Ovary (tissue), 3 donors: ENCODE data around the gene RSRC1.

ENCODE experiments used
- EP300 ChIP-seq: sonication (generic); formaldehyde crosslinking; IDR thresholded peaks from one replicate; pipeline ENCODE4 v1.6.1; 2017; ENCODE audit warnings: antibody characterized with exemption
- POLR2A ChIP-seq: fragments of 450-650 bp; IDR thresholded peaks from one replicate; pipeline ENCODE4 v1.6.1; 2017; ENCODE audit warnings: antibody characterized with exemption, mild to moderate bottlenecking, moderate library complexity
- TF ChIP-seq, protein P1 (sequence below), 3 donors: fragments of 450-650 bp in 2 of 3; fragments of 200-600 bp in 1 of 3; IDR thresholded peaks; one replicate each; pipeline versions ENCODE4 v1.5.1 to v1.8.0; 2016 to 2022; ENCODE audit warnings: antibody characterized with exemption in 3 of 3, mild to moderate bottlenecking in 1 of 3
- donor health status: DM: no; HTN: no; CAD: no.

DNA sequence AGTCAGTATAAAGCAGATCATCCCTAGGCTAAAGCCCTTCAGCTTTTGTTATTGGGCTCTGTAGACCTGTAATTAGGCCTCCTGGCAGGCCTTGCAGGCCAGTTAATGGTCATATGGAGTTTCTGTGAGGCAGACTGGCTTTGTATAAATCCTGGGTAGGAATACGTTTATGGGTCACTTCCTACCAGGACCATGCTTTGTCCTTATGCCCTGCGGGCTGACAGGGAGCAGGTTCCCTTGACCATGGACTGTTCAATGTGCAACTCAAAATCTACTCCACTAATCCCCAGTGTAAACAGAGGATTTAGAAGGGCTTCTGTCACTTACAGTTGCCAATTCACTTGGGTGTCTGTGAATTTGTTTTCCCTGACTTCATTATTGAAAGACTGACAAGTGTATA, 258.4 kb downstream of the RSRC1 start:
- TF ChIP-seq, protein P1, sequence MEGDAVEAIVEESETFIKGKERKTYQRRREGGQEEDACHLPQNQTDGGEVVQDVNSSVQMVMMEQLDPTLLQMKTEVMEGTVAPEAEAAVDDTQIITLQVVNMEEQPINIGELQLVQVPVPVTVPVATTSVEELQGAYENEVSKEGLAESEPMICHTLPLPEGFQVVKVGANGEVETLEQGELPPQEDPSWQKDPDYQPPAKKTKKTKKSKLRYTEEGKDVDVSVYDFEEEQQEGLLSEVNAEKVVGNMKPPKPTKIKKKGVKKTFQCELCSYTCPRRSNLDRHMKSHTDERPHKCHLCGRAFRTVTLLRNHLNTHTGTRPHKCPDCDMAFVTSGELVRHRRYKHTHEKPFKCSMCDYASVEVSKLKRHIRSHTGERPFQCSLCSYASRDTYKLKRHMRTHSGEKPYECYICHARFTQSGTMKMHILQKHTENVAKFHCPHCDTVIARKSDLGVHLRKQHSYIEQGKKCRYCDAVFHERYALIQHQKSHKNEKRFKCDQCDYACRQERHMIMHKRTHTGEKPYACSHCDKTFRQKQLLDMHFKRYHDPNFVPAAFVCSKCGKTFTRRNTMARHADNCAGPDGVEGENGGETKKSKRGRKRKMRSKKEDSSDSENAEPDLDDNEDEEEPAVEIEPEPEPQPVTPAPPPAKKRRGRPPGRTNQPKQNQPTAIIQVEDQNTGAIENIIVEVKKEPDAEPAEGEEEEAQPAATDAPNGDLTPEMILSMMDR (IDR thresholded peaks at IDR 0.05) = no peak
- TF ChIP-seq POLR2A = no peak
- TF ChIP-seq EP300 = no peak
